ENCODE data around the gene SEPSECS. TPM values are rescaled to one million over a fixed set of nuclear protein-coding genes. Genes with fewer than 3 reads are reported as not detected.

The SEPSECS gene
- total RNA-seq, 4 donors from 2014 or later = 3.0 to 7.2 (median 4.4) TPM

GRCh38 chr4:25076625-25077398 lies 83.4 kb downstream of the SEPSECS start:
- TF ChIP-seq POLR2A (IDR thresholded peaks at IDR 0.05) = no peak
- no peak for TF ChIP-seq CTCF (IDR thresholded peaks at IDR 0.05)
- H3K27me3 ChIP-seq = no peaks in the 10 kb centered on the region
- no peaks in the 10 kb centered on the region for H3K9me3 ChIP-seq
- no peaks in the 10 kb centered on the region for H3K36me3 ChIP-seq
- no peak for DNase-seq
- intact Hi-C loops (cut with DNase I) = no loop called here
- H3K4me1 ChIP-seq = peaks cover 0 to 11% (median 0%) of the 10 kb centered on the region in 3 donors
- no peak overlapping the region for H3K4me3 ChIP-seq
- WGBS, 2 donors = 59 to 60% methylated on average over 2 to 3 of the region's 3 CpGs
- no peak overlapping the region for H3K27ac ChIP-seq

GRCh38 chr4:25075851-25076250 lies 84.4 kb downstream of the SEPSECS start:
- no peak for TF ChIP-seq POLR2A (IDR thresholded peaks at IDR 0.05)
- no peak for TF ChIP-seq CTCF (IDR thresholded peaks at IDR 0.05)
- intact Hi-C loops (cut with DNase I) = no loop called here
- Histone ChIP-seq H3K9me3 (no peaks in the 10 kb centered on the region), H3K4me3 (no peak overlapping the region), H3K36me3 (no peaks in the 10 kb centered on the region), H3K4me1 (peaks cover 0 to 11% (median 0%) of the 10 kb centered on the region in 3 donors), H3K27ac (no peak overlapping the region), H3K27me3 (no peaks in the 10 kb centered on the region)
- DNase-seq = no peak
- WGBS, 2 donors = 22 to 53% methylated on average over 3 to 4 of the region's 4 CpGs

GRCh38 chr4:25075129-25075528 lies 85.1 kb downstream of the SEPSECS start:
- no peak overlapping the region for H3K27ac ChIP-seq
- no peaks in the 10 kb centered on the region for H3K9me3 ChIP-seq
- H3K4me3 ChIP-seq = no peak overlapping the region
- 84 to 85% methylated on average over 7 to 10 of the region's 11 CpGs for WGBS, 2 donors
- TF ChIP-seq CTCF (IDR thresholded peaks at IDR 0.05) = no peak
- no peak for TF ChIP-seq POLR2A (IDR thresholded peaks at IDR 0.05)
- peaks cover 0 to 11% (median 0%) of the 10 kb centered on the region in 3 donors for H3K4me1 ChIP-seq
- H3K27me3 ChIP-seq = no peaks in the 10 kb centered on the region
- no peaks in the 10 kb centered on the region for H3K36me3 ChIP-seq
- intact Hi-C loops (cut with DNase I) = no loop called here
- no peak for DNase-seq

GRCh38 chr4:25070545-25070944 lies 89.7 kb downstream of the SEPSECS start:
- Histone ChIP-seq H3K27me3 (no peaks in the 10 kb centered on the region), H3K36me3 (no peaks in the 10 kb centered on the region), H3K4me1 (peaks cover 0 to under 1% (median 0%) of the 10 kb centered on the region in 3 donors), H3K4me3 (no peak overlapping the region), H3K9me3 (no peaks in the 10 kb centered on the region), H3K27ac (no peak overlapping the region)
- no peak for DNase-seq
- intact Hi-C loops (cut with DNase I) = no loop called here
- WGBS, 2 donors = 72 to 79% methylated on average over 3 of the region's 3 CpGs
- no peak for TF ChIP-seq POLR2A (IDR thresholded peaks at IDR 0.05)
- no peak for TF ChIP-seq CTCF (IDR thresholded peaks at IDR 0.05)

Other genes starting within 250 kb of the SEPSECS start
- gene CCDC149, start 247.4 kb downstream of the SEPSECS start, total RNA-seq = 10 to 100 TPM in 1 of 4 donors, 1 to 10 TPM in 2, under 1 TPM in 1; 0.91 to 13.9 (median 5.7) TPM
- 1 to 10 TPM in 1 of 4 donors, under 1 TPM in 2, not detected in 1; 0.04 to 3.8 (median 0.57) TPM for gene LGI2, start 129.5 kb downstream of the SEPSECS start, total RNA-seq
- gene PI4K2B, start 73.6 kb upstream of the SEPSECS start, total RNA-seq = 10 to 100 TPM; 11.7 to 31.7 (median 26.8) TPM
- 10 to 100 TPM in 2 of 4 donors, 1 to 10 TPM in 2; 5.6 to 13.9 (median 10.0) TPM for gene ZCCHC4, start 152.3 kb upstream of the SEPSECS start, total RNA-seq
- gene ANAPC4, start 216.8 kb upstream of the SEPSECS start, total RNA-seq = 10 to 100 TPM in 3 of 4 donors, 1 to 10 TPM in 1; 9.6 to 27.0 (median 20.0) TPM